GM23248 (cell line): Measurements from ENCODE around the gene EIF1AD. TPM values are rescaled to one million over a fixed set of nuclear protein-coding genes. Genes with fewer than 3 reads are reported as not detected.

Source experiments
- DNase-seq: peaks from one replicate; pipeline ENCODE4 v3.0.0-alpha.2; 2015
- H2AFZ ChIP-seq: fragments of 200-600 bp; sonication (generic); 2 replicates; pipeline ENCODE4 v1.6.1; 2016; ENCODE audit warnings: antibody characterized with exemption
- H3F3A ChIP-seq: fragments of 200-600 bp; sonication (generic); 2 replicates; pipeline ENCODE4 v1.6.1; 2016; ENCODE audit warnings: mild to moderate bottlenecking, antibody characterized with exemption, mixed run types; ENCODE audit not compliant: insufficient read depth
- H3K27ac ChIP-seq: fragments of 200-600 bp; sonication (generic); 2 replicates; pipeline ENCODE4 v1.5.1; 2016; ENCODE audit warnings: mild to moderate bottlenecking
- H3K27me3 ChIP-seq: fragments of 200-600 bp; sonication (generic); replicated peaks from 2 replicates; pipeline ENCODE4 v1.6.1; 2016; ENCODE audit warnings: mild to moderate bottlenecking; ENCODE audit not compliant: insufficient read depth
- H3K36me3 ChIP-seq: fragments of 200-600 bp; sonication (generic); 2 replicates; pipeline ENCODE4 v1.6.1; 2016; ENCODE audit warnings: low read depth, mild to moderate bottlenecking
- H3K4me1 ChIP-seq: fragments of 200-600 bp; sonication (generic); 2 replicates; pipeline ENCODE4 v1.6.1; 2016; ENCODE audit warnings: mild to moderate bottlenecking; ENCODE audit not compliant: insufficient read depth
- H3K4me2 ChIP-seq: fragments of 200-600 bp; sonication (generic); one replicate; pipeline ENCODE4 v1.6.1; 2016; ENCODE audit warnings: mild to moderate bottlenecking; ENCODE audit not compliant: unreplicated experiment
- H3K4me3 ChIP-seq: fragments of 200-600 bp; sonication (generic); 2 replicates; pipeline ENCODE4 v1.5.1; 2016; ENCODE audit warnings: mild to moderate bottlenecking
- H3K79me2 ChIP-seq: fragments of 200-600 bp; sonication (generic); 2 replicates; pipeline ENCODE4 v1.6.1; 2016; ENCODE audit warnings: mild to moderate bottlenecking; ENCODE audit not compliant: insufficient read depth
- H3K9ac ChIP-seq: fragments of 200-600 bp; sonication (generic); 2 replicates; pipeline ENCODE4 v1.6.1; 2016; ENCODE audit warnings: mild to moderate bottlenecking
- H3K9me2 ChIP-seq: fragments of 200-600 bp; sonication (generic); 2 replicates; pipeline ENCODE4 v1.6.1; 2016; ENCODE audit warnings: mixed run types, mild to moderate bottlenecking, moderate library complexity; ENCODE audit not compliant: insufficient read depth
- H3K9me3 ChIP-seq: fragments of 200-600 bp; sonication (generic); one replicate; pipeline ENCODE4 v1.6.1; 2017; ENCODE audit warnings: low read depth
- H4K20me1 ChIP-seq: fragments of 200-600 bp; sonication (generic); 2 replicates; pipeline ENCODE4 v1.6.0; 2016; ENCODE audit not compliant: insufficient read depth
- EZH2 ChIP-seq: fragments of 200-600 bp; sonication (generic); IDR thresholded peaks from 2 replicates; pipeline ENCODE4 v1.6.1; 2018; ENCODE audit warnings: antibody characterized with exemption, mild to moderate bottlenecking; ENCODE audit not compliant: insufficient read depth, poor library complexity, severe bottlenecking
- EZH2phosphoT487 ChIP-seq: fragments of 200-600 bp; sonication (generic); IDR thresholded peaks from 2 replicates; pipeline ENCODE4 v1.6.1; 2018; ENCODE audit warnings: antibody characterized with exemption, moderate library complexity, mild to moderate bottlenecking, low read depth; ENCODE audit not compliant: insufficient read depth
- WGBS, 2 experiments: methylation state at CpG; one replicate each; pipeline ENCODE4 v1.1.6; 2015 to 2017; ENCODE audit warnings: low lambda C conversion rate in 2 of 2, low coverage in 1 of 2; ENCODE audit errors: missing lambda C conversion rate in 2 of 2; 5-methylcytosine and 5-hydroxymethylcytosine counted together
- in situ Hi-C: fragments of 300-500 bp; cut with MboI; formaldehyde crosslinking; loops from 2 replicates; pipeline ENCODE4 v1.15.0; 2020
- polyA plus RNA-seq: library from polyadenylated mRNA; unstranded; fragments of >200 nt; fragmentation: Nextera tagmentation; extraction: Ambion mirVana; gene quantifications from 2 replicates; pipeline ENCODE4 v1.2.1, GENCODE V29; 2016
- total RNA-seq: library from RNA; depleted of rRNA; stranded (reverse); fragments of >200 nt; shearing (Covaris generic); gene quantifications from 2 replicates; pipeline ENCODE4 v1.2.3, GENCODE V29; 2014

Gene EIF1AD
- total and polyA plus RNA-seq, 2 experiments from 2014 or later: 21.6 to 22.8 TPM

GRCh38 chr11:66042996-66043906 is 41.3 kb upstream of the EIF1AD start:
- in situ Hi-C loops: no loop called here
- Histone ChIP-seq H3K27ac (no peak overlapping the region), H3F3A (no peaks in the 10 kb centered on the region), H3K9me3 (no peaks in the 10 kb centered on the region), H3K9ac (no peak overlapping the region), H3K4me1 (no peaks in the 10 kb centered on the region), H3K27me3 (no peaks in the 10 kb centered on the region), H2AFZ (no peak overlapping the region), H3K4me2 (no peak overlapping the region), H3K36me3 (no peaks in the 10 kb centered on the region), H3K9me2 (no peaks in the 10 kb centered on the region), H4K20me1 (no peaks in the 10 kb centered on the region), H3K4me3 (no peak overlapping the region), H3K79me2 (no peaks in the 10 kb centered on the region)
- WGBS, 2 experiments: 91 to 93% methylated on average over 71 to 88 of the region's 88 CpGs
- no peak for DNase-seq
- TF ChIP-seq EZH2phosphoT487 (no peak), EZH2 (no peak)

GRCh38 chr11:66042227-66042995 is 40.5 kb upstream of the EIF1AD start:
- WGBS, 2 experiments: 93 to 95% methylated on average over 63 to 74 of the region's 81 CpGs
- Histone ChIP-seq H2AFZ (no peak overlapping the region), H3K4me3 (no peak overlapping the region), H3K79me2 (no peaks in the 10 kb centered on the region), H3K36me3 (no peaks in the 10 kb centered on the region), H3K9me2 (no peaks in the 10 kb centered on the region), H3K27me3 (no peaks in the 10 kb centered on the region), H3F3A (no peaks in the 10 kb centered on the region), H4K20me1 (no peaks in the 10 kb centered on the region), H3K9me3 (no peaks in the 10 kb centered on the region), H3K4me2 (no peak overlapping the region), H3K27ac (no peak overlapping the region), H3K9ac (no peak overlapping the region), H3K4me1 (no peaks in the 10 kb centered on the region)
- no peak for DNase-seq
- TF ChIP-seq EZH2phosphoT487: no peak
- no peak for TF ChIP-seq EZH2
- in situ Hi-C loops: no loop called here

- no peak overlapping the region for H3K4me2 ChIP-seq
- no peaks in the 10 kb centered on the region for H4K20me1 ChIP-seq
- no peak for TF ChIP-seq EZH2phosphoT487
- TF ChIP-seq EZH2: no peak
- no peaks in the 10 kb centered on the region for H3K36me3 ChIP-seq
- H3K79me2 ChIP-seq: no peaks in the 10 kb centered on the region
- no peaks in the 10 kb centered on the region for H3K27me3 ChIP-seq
- WGBS, 2 experiments: 30 to 52% methylated on average over 3 of the region's 3 CpGs
- H3K27ac ChIP-seq: no peak overlapping the region
- in situ Hi-C loops: no loop called here
- H3K4me1 ChIP-seq: no peaks in the 10 kb centered on the region
- H3F3A ChIP-seq: no peaks in the 10 kb centered on the region
- no peak for DNase-seq
- no peaks in the 10 kb centered on the region for H3K9me2 ChIP-seq
- H3K4me3 ChIP-seq: no peak overlapping the region
- H2AFZ ChIP-seq: no peak overlapping the region
- no peak overlapping the region for H3K9ac ChIP-seq
- H3K9me3 ChIP-seq: no peaks in the 10 kb centered on the region
Measured at GRCh38 chr11:66039765-66040164, 37.8 kb upstream of the EIF1AD start.

- DNase-seq: no peak
- Histone ChIP-seq H3F3A (no peaks in the 10 kb centered on the region), H3K4me3 (no peak overlapping the region), H3K4me2 (no peak overlapping the region), H3K79me2 (no peaks in the 10 kb centered on the region), H3K9me3 (no peaks in the 10 kb centered on the region), H3K36me3 (no peaks in the 10 kb centered on the region), H2AFZ (no peak overlapping the region), H3K27ac (no peak overlapping the region), H3K9me2 (no peaks in the 10 kb centered on the region), H4K20me1 (no peaks in the 10 kb centered on the region), H3K4me1 (no peaks in the 10 kb centered on the region), H3K27me3 (no peaks in the 10 kb centered on the region), H3K9ac (no peak overlapping the region)
- TF ChIP-seq EZH2 (no peak), EZH2phosphoT487 (no peak)
- WGBS, 2 experiments: 88 to 89% methylated on average over 3 of the region's 3 CpGs
- in situ Hi-C loops: no loop called here
Measured at GRCh38 chr11:66037327-66037726, 35.4 kb upstream of the EIF1AD start.
